HCT116 (cell line): ENCODE measurements around the gene ASB10.

ENCODE experiments used
- EGR1 ChIP-seq: IDR thresholded peaks from 2 replicates; pipeline ENCODE4 v1.6.1; 2012; ENCODE audit warnings: low read depth
- EZH2 ChIP-seq: fragments of 200-600 bp; sonication (generic); IDR thresholded peaks from 2 replicates; pipeline ENCODE4 v1.6.1; 2017; ENCODE audit warnings: antibody characterized with exemption, mixed run types
- POLR2A ChIP-seq: IDR thresholded peaks from 2 replicates; pipeline ENCODE4 v1.7.0; 2011; ENCODE audit warnings: borderline replicate concordance; ENCODE audit not compliant: insufficient read depth, insufficient read length; ENCODE audit errors: extremely low read depth
- POLR2AphosphoS5 ChIP-seq: IDR thresholded peaks from 2 replicates; pipeline ENCODE4 v1.6.1; 2011; ENCODE audit warnings: mild to moderate bottlenecking, low read depth, low read length, moderate library complexity
- RAD21 ChIP-seq: IDR thresholded peaks from 2 replicates; pipeline ENCODE4 v1.6.1; 2012; ENCODE audit warnings: low read depth, mild to moderate bottlenecking
- SP1 ChIP-seq: IDR thresholded peaks from 2 replicates; pipeline ENCODE4 v1.6.1; 2012; ENCODE audit warnings: low read depth
- TF ChIP-seq, protein P1 (sequence below), 3 experiments: fragments of 200-600 bp in 1 of 3; sonication (generic) in 1 of 3; IDR thresholded peaks in 2 of 3; conservative IDR thresholded peaks in 1 of 3; 2 replicates each; pipeline ENCODE4 v1.5.1; 2012 to 2017; ENCODE audit warnings: low read depth in 2 of 3, low read length in 2 of 3, antibody characterized with exemption in 1 of 3, borderline replicate concordance in 1 of 3, control low read depth in 1 of 3, mild to moderate bottlenecking in 1 of 3, mixed read lengths in 1 of 3, mixed run types in 1 of 3, moderate library complexity in 1 of 3; ENCODE audit not compliant: insufficient read depth in 1 of 3

DNA sequence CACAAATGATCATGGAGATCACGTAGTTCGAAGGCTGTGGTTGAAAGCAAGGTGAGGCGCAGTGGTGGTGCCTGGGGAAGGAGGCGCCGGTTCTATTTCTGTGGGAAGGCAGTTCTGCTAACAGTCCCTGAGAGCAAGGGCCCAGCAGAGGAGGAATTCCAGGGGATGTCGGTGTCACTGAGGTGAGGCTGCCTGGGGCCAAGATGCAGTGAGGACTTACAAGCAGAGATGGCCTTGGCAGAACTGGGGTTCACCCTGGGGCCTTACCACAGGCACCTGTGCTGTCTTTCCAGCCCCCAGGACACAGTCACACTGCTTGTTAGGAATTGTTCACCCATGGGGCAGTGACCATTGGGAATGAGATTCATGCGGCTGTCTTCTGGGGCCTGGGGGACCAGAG, 46.2 kb downstream of the ASB10 start:
- TF ChIP-seq EZH2 (no peak), POLR2AphosphoS5 (no peak), EGR1 (no peak), RAD21 (no peak), SP1 (no peak), POLR2A (no peak)
- TF ChIP-seq, protein P1, sequence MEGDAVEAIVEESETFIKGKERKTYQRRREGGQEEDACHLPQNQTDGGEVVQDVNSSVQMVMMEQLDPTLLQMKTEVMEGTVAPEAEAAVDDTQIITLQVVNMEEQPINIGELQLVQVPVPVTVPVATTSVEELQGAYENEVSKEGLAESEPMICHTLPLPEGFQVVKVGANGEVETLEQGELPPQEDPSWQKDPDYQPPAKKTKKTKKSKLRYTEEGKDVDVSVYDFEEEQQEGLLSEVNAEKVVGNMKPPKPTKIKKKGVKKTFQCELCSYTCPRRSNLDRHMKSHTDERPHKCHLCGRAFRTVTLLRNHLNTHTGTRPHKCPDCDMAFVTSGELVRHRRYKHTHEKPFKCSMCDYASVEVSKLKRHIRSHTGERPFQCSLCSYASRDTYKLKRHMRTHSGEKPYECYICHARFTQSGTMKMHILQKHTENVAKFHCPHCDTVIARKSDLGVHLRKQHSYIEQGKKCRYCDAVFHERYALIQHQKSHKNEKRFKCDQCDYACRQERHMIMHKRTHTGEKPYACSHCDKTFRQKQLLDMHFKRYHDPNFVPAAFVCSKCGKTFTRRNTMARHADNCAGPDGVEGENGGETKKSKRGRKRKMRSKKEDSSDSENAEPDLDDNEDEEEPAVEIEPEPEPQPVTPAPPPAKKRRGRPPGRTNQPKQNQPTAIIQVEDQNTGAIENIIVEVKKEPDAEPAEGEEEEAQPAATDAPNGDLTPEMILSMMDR (IDR thresholded peaks at IDR 0.05 in 2 of 3, conservative IDR thresholded peaks at IDR 0.05 in 1 of 3; ENCODE audit: borderline replicate concordance in 1 of 3, insufficient read depth in 1 of 3, low read depth in 2 of 3, low read length in 2 of 3): no peak
